Rectal smooth muscle tissue (tissue), 1 donor: ENCODE data around the gene DHCR7.
A peak's percentile ranks its signal among the peaks of the same experiment; 100 is the strongest.

Source experiments
- H3K27ac ChIP-seq: one replicate; pipeline ENCODE4 v1.7.0; 2013; ENCODE audit warnings: low read depth, low read length, inconsistent platforms
- H3K27me3 ChIP-seq: one replicate; pipeline ENCODE4 v1.7.0; 2013; ENCODE audit warnings: low read length; ENCODE audit not compliant: control insufficient read depth, insufficient read depth
- H3K36me3 ChIP-seq: one replicate; pipeline ENCODE4 v1.7.0; 2013; ENCODE audit warnings: low read length; ENCODE audit not compliant: control insufficient read depth, insufficient read depth
- H3K4me1 ChIP-seq: one replicate; pipeline ENCODE4 v1.7.0; 2013; ENCODE audit warnings: low read length; ENCODE audit not compliant: control insufficient read depth, insufficient read depth
- H3K4me3 ChIP-seq: one replicate; pipeline ENCODE4 v1.7.0; 2013; ENCODE audit warnings: low read length
- H3K9ac ChIP-seq: one replicate; pipeline ENCODE4 v1.7.0; 2013; ENCODE audit warnings: low read length

Gene DHCR7

GRCh38 chr11:71448257-71449171 lies at the start of gene DHCR7:
DHCR7 (minus strand) TSS chr11:71448393; CDS start chr11:71444952, 3,441 bp downstream.
- Histone ChIP-seq H3K27ac (no peak within 1 kb of the TSS), H3K9ac (peak within 1 kb of the TSS; percentile 69), H3K36me3 (peaks cover 3% of the 10 kb centered on the region), H3K27me3 (no peaks in the 10 kb centered on the region), H3K4me3 (peak within 1 kb of the TSS; percentile 89), H3K4me1 (no peaks in the 10 kb centered on the region)

DNA sequence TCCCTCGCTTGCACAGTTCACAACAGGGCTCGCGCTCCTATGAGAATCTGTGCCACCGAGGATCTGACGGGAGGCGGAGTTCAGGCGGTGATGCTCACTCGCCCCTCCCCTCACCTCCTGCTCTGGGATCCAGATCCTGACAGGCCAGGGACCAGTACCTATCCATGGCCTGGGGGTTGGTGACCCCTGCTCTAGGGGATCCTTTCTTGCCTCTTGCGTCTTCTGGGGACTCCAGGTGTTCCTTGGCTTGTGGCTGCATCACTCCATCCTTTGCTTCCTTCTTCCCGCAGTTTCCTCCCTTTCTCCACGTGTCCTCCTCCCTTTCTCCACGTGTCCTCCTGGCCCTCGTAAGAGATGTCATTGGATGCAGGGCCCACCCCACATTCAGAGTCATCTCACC lies 48.2 kb upstream of the DHCR7 start:
- Histone ChIP-seq H3K9ac (no peak overlapping the region), H3K4me1 (no peaks in the 10 kb centered on the region), H3K4me3 (no peak overlapping the region), H3K27me3 (no peaks in the 10 kb centered on the region), H3K36me3 (peaks cover 38% of the 10 kb centered on the region), H3K27ac (no peak overlapping the region)

DNA sequence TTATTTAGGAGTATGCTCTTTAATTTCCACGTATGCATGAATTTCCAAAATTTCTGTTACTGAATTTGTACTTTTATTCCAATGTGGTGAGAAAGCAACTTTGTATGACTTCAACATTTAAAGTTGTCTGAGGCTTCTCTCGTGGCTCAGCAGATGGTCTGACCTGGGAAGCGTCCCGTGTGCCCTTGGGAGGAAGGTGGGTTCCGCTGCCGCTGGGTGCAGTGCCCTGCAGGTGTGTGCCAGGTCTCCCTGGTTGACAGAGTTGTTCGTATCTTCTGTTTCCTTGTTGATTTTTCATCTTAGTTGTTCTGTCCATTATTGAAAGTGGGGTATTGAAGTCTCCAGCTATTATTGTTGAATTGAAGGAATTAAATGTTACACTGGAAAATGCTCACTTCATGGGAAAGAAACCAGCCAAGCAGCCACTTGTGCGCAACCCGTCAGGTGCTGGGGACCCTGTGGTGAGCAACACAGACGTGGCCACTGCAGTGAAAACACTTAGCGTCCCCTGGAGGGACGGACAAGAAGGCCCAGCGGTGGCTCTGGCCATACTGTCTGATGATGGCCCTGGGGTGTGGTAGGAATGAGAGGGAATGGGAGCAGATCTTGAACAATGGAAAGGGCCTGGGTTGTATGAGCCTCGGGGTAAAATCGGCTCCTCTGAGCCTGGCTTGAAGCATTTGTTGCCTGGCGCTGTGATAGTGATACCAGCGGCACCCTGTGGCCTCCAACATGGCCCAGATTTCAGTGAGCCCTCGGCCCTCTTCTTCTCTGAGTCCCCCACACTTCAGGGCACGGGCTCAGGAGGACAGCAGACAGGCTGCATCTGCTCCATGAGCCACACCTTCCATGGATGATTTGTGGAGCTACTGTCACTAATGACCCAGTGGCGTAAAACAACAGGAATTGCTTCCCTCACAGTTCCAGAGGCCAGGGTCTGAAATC lies 47.4 kb upstream of the DHCR7 start:
- Histone ChIP-seq H3K27me3 (no peaks in the 10 kb centered on the region), H3K9ac (no peak overlapping the region), H3K4me3 (no peak overlapping the region), H3K4me1 (no peaks in the 10 kb centered on the region), H3K36me3 (peaks cover 34% of the 10 kb centered on the region), H3K27ac (no peak overlapping the region)

GRCh38 chr11:71491940-71492339 lies 43.7 kb upstream of the DHCR7 start:
- Histone ChIP-seq H3K36me3 (peaks cover 12% of the 10 kb centered on the region), H3K9ac (no peak overlapping the region), H3K4me3 (no peak overlapping the region), H3K27ac (no peak overlapping the region), H3K4me1 (no peaks in the 10 kb centered on the region), H3K27me3 (no peaks in the 10 kb centered on the region)

- no peaks in the 10 kb centered on the region for H3K27me3 ChIP-seq
- H3K36me3 ChIP-seq: peaks cover 10% of the 10 kb centered on the region
- H3K9ac ChIP-seq: no peak overlapping the region
- H3K4me1 ChIP-seq: no peaks in the 10 kb centered on the region
- no peak overlapping the region for H3K27ac ChIP-seq
- no peak overlapping the region for H3K4me3 ChIP-seq
Observed at GRCh38 chr11:71491531-71491930, 43.3 kb upstream of the DHCR7 start.

GRCh38 chr11:71490731-71491390 lies 42.7 kb upstream of the DHCR7 start:
- H3K27ac ChIP-seq: no peak overlapping the region
- no peak overlapping the region for H3K4me3 ChIP-seq
- no peaks in the 10 kb centered on the region for H3K27me3 ChIP-seq
- no peak overlapping the region for H3K9ac ChIP-seq
- H3K4me1 ChIP-seq: no peaks in the 10 kb centered on the region
- peaks cover 10% of the 10 kb centered on the region for H3K36me3 ChIP-seq

GRCh38 chr11:71490044-71490730 lies 42.0 kb upstream of the DHCR7 start:
- no peak overlapping the region for H3K27ac ChIP-seq
- H3K36me3 ChIP-seq: peaks cover 15% of the 10 kb centered on the region
- H3K4me3 ChIP-seq: no peak overlapping the region

DNA sequence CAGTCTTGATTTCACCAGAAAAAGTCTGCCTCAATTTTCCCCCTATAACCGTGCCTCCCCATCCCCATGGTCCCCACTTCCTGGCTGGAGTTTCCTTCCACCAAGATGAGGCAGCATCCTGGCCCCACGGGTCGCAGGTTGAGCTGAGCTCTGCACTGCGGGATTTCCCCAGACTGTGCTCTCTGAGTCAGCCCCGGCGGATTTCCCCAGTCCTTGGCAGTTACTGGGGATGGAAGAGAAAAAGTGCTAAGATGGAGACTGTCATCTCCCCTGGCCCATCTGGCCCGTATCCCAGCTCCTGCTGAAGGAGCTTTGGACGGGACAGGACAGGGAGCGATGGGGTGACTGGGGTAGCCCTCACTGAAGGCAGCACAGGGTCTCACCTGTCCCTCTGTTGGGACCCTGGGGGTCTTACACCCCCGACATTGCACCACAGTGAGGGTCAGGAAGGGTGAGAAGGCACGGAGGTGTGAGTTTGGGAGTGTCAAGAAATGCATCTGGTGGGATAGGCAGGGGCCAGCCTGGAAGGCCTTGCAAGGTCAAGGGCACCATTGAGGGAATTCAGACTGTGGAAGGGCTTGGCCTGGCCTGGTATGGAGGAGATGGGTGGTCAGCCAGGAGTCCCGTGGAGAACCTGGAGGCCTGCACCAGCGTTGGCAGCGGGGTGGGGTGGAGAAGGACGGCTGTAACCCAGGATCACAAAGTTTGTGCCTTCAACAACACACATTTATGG lies 41.3 kb upstream of the DHCR7 start:
- H3K4me1 ChIP-seq: no peaks in the 10 kb centered on the region
- no peaks in the 10 kb centered on the region for H3K27me3 ChIP-seq
- H3K27ac ChIP-seq: no peak overlapping the region
- peaks cover 22% of the 10 kb centered on the region for H3K36me3 ChIP-seq
- no peak overlapping the region for H3K4me3 ChIP-seq
- H3K9ac ChIP-seq: no peak overlapping the region

More at GRCh38 chr11:71490044-71490730, 42.0 kb upstream of the DHCR7 start:
- H3K27me3 ChIP-seq: no peaks in the 10 kb centered on the region
- H3K4me1 ChIP-seq: no peaks in the 10 kb centered on the region
- no peak overlapping the region for H3K9ac ChIP-seq

DNA sequence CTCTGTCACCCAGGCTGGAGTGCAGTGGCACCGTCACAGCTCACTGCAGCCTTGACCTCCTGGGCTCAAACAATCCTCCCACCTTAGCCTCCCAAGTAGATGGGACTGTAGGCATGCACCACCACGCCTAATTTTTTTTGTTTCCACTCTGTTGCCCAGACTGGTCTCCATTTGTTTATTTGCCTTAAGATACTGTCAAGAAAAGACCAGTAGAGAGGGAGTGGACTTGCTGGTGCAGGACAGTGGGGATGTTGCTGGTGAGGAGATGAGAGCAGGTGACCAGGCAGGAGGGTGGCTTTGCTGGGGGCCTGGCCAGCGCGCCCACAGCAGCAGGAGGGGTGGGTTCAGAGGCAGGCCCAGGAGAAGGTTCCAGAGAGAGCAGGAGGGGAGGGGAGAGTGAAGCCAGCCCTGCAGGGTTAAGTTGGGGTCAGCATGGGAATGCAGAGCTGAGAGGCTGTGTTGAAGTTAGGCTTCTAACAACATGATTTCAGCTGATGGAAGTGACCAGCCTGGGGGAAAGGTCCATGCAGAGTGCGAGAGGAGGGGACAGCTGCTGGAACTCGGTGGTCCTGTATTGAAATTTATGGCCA lies 40.6 kb upstream of the DHCR7 start:
- H3K4me1 ChIP-seq: no peaks in the 10 kb centered on the region
- no peaks in the 10 kb centered on the region for H3K27me3 ChIP-seq
- peaks cover 24% of the 10 kb centered on the region for H3K36me3 ChIP-seq
- H3K4me3 ChIP-seq: no peak overlapping the region
- no peak overlapping the region for H3K9ac ChIP-seq
- no peak overlapping the region for H3K27ac ChIP-seq

GRCh38 chr11:71486320-71486719 lies 38.1 kb upstream of the DHCR7 start:
- H3K36me3 ChIP-seq: peaks cover 43% of the 10 kb centered on the region
- no peak overlapping the region for H3K27ac ChIP-seq
- no peak overlapping the region for H3K4me3 ChIP-seq
- H3K27me3 ChIP-seq: no peaks in the 10 kb centered on the region
- H3K4me1 ChIP-seq: no peaks in the 10 kb centered on the region
- no peak overlapping the region for H3K9ac ChIP-seq

- Histone ChIP-seq H3K9ac (no peak overlapping the region), H3K27ac (no peak overlapping the region), H3K36me3 (peaks cover 50% of the 10 kb centered on the region), H3K27me3 (no peaks in the 10 kb centered on the region), H3K4me3 (no peak overlapping the region), H3K4me1 (no peaks in the 10 kb centered on the region)
Observed at GRCh38 chr11:71485466-71485865, 37.3 kb upstream of the DHCR7 start.
